WERI-Rb-1 (cell line): Measurements from ENCODE around the gene VDAC2.

ENCODE experiments used
- DNase-seq: peaks from one replicate; pipeline ENCODE4 v3.0.0-alpha.2; 2020
- H3K27ac ChIP-seq: fragments of 250-450 bp; sonication (Bioruptor Pico); 2 replicates; pipeline ENCODE4 v1.5.1; 2020; ENCODE audit warnings: mild to moderate bottlenecking, moderate library complexity
- H3K27me3 ChIP-seq: fragments of 250-450 bp; sonication (Bioruptor Pico); 2 replicates; pipeline ENCODE4 v1.5.1; 2021; ENCODE audit warnings: mild to moderate bottlenecking, low read depth, moderate library complexity; ENCODE audit not compliant: insufficient read depth, severe bottlenecking
- H3K36me3 ChIP-seq: fragments of 250-450 bp; sonication (Bioruptor Pico); 2 replicates; pipeline ENCODE4 v1.5.1; 2020; ENCODE audit warnings: mild to moderate bottlenecking, moderate library complexity
- H3K4me3 ChIP-seq: 2 replicates; pipeline ENCODE4 v1.5.1; 2011; ENCODE audit warnings: low read depth, mild to moderate bottlenecking, control low read depth, low read length
- H3K9me3 ChIP-seq: fragments of 250-450 bp; sonication (Bioruptor Pico); 2 replicates; pipeline ENCODE4 v1.5.1; 2021; ENCODE audit warnings: mild to moderate bottlenecking, moderate library complexity; ENCODE audit not compliant: severe bottlenecking
- CTCF ChIP-seq: IDR thresholded peaks from 2 replicates; pipeline ENCODE4 v1.5.1; 2011; ENCODE audit warnings: low read depth, mild to moderate bottlenecking, control low read depth, inconsistent platforms, low read length

Gene VDAC2

GRCh38 chr10:75223507-75223906 lies 12.9 kb downstream of the VDAC2 start:
- Histone ChIP-seq H3K36me3 (peaks cover 95% of the 10 kb centered on the region), H3K27me3 (no peaks in the 10 kb centered on the region), H3K9me3 (no peaks in the 10 kb centered on the region), H3K4me3 (no peak overlapping the region), H3K27ac (no peak overlapping the region)
- DNase-seq, result no peak
- no peak for TF ChIP-seq CTCF

DNA sequence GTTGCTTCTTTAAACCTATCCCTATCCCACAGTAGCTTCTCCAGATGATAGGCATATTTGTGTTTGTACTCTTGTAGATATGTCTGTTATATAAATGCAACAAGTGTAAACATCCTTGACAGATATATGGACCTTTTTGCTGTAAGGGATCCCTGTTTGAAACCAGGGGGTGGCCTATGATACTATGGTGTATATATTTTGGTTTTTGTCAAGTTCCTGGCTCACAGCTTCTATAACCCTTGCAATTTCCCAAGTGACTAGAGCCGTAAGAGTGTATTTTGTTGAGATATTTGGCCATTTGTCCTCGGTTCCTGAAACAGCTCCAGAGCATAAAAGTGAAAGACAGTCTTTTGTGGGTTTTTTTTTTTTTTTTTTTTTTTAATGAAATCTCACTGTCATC lies 15.5 kb downstream of the VDAC2 start:
- Histone ChIP-seq H3K9me3 (no peaks in the 10 kb centered on the region), H3K27me3 (no peaks in the 10 kb centered on the region), H3K36me3 (peaks cover 96% of the 10 kb centered on the region), H3K27ac (no peak overlapping the region), H3K4me3 (no peak overlapping the region)
- no peak for TF ChIP-seq CTCF
- DNase-seq, result no peak

DNA sequence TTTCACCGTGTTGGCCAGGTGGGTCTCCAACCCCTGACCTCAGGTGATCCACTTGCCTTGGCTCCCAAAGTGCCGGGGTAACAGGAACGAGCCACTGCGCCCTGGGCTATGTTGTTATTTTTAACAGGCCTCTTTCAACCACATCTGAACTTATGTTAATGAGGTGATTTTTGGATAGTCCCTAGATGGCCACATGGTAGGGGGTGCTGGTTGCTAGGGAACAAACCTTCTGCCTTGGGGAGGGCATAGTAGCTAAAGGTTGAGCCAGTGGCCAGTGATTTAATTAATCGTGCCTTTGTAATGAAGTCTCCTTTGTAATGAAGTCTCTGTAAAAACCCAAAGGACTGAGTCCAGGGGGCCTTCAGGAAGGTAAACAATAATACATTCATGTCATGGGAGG lies 16.1 kb downstream of the VDAC2 start:
- H3K27me3 ChIP-seq, result no peaks in the 10 kb centered on the region
- TF ChIP-seq CTCF, result no peak
- peaks cover 96% of the 10 kb centered on the region for H3K36me3 ChIP-seq
- H3K4me3 ChIP-seq, result no peak overlapping the region
- no peaks in the 10 kb centered on the region for H3K9me3 ChIP-seq
- DNase-seq, result no peak
- no peak overlapping the region for H3K27ac ChIP-seq

GRCh38 chr10:75228278-75228677 lies 17.7 kb downstream of the VDAC2 start:
- H3K36me3 ChIP-seq, result peaks cover 89% of the 10 kb centered on the region
- TF ChIP-seq CTCF, result no peak
- DNase-seq, result no peak
- H3K9me3 ChIP-seq, result no peaks in the 10 kb centered on the region
- H3K27ac ChIP-seq, result no peak overlapping the region
- no peaks in the 10 kb centered on the region for H3K27me3 ChIP-seq
- H3K4me3 ChIP-seq, result no peak overlapping the region

DNA sequence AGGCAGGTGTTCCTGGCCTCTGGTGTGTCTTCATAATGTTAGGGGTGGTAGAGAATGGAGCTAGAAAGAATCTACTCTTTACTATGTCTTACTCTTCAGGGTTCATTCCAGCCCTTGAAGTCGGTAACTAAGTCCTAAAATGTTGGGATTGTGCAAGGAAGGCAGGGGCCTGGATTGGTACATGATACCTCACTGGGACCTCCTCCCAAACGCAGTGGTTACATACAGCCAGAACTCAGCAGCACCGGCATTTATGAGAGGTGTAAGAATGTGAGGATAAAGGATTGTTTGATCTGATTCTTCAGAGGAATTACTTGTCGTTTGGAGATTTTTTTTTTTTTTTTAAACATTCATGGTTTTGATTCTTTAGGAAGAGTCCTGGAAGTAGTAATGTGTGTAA lies 18.2 kb downstream of the VDAC2 start:
- Histone ChIP-seq H3K36me3 (peaks cover 88% of the 10 kb centered on the region), H3K9me3 (no peaks in the 10 kb centered on the region), H3K27me3 (no peaks in the 10 kb centered on the region), H3K4me3 (no peak overlapping the region), H3K27ac (no peak overlapping the region)
- TF ChIP-seq CTCF, result no peak
- no peak for DNase-seq

- H3K27me3 ChIP-seq, result no peaks in the 10 kb centered on the region
- DNase-seq, result no peak
- no peak for TF ChIP-seq CTCF
- no peak overlapping the region for H3K27ac ChIP-seq
- H3K4me3 ChIP-seq, result no peak overlapping the region
- H3K9me3 ChIP-seq, result no peaks in the 10 kb centered on the region
- peaks cover 86% of the 10 kb centered on the region for H3K36me3 ChIP-seq
Observed at GRCh38 chr10:75229971-75230370, 19.4 kb downstream of the VDAC2 start.
